B cell (primary cell): ENCODE data around the gene LRCH1.

Experiments
- EZH2 ChIP-seq: IDR thresholded peaks from 2 replicates; pipeline ENCODE4 v1.6.1; 2012; ENCODE audit warnings: borderline replicate concordance, low read depth, mild to moderate bottlenecking, moderate library complexity, low read length; ENCODE audit not compliant: insufficient read depth, poor library complexity, severe bottlenecking
- TF ChIP-seq, protein P1 (sequence below): fragments of 200-600 bp; IDR thresholded peaks from one replicate; pipeline ENCODE4 v1.8.0; 2022; ENCODE audit warnings: antibody characterized with exemption, mild to moderate bottlenecking

DNA sequence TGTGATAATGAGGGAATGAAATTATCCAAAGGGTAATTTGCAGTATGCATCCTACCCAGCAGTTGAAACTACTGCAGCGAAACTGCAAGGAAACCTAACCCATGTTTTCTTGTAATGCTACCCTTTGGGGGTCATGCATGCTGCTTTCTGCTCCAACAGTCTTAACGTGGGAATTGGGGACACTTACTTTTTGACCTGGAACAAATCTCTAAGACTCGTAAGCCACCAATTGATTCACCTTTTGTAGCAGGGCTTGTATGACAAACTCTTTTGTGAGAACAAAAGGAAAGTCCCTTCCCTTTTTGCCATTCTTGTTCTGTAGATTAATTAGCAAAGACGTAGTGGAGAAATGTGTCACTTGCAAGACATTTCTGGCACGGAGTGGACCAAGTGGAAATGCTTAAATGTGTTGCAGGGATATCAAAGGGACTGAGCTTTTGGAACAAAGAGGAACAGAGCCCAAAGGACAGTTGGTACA, 27.4 kb downstream of the LRCH1 start:
- TF ChIP-seq, protein P1, sequence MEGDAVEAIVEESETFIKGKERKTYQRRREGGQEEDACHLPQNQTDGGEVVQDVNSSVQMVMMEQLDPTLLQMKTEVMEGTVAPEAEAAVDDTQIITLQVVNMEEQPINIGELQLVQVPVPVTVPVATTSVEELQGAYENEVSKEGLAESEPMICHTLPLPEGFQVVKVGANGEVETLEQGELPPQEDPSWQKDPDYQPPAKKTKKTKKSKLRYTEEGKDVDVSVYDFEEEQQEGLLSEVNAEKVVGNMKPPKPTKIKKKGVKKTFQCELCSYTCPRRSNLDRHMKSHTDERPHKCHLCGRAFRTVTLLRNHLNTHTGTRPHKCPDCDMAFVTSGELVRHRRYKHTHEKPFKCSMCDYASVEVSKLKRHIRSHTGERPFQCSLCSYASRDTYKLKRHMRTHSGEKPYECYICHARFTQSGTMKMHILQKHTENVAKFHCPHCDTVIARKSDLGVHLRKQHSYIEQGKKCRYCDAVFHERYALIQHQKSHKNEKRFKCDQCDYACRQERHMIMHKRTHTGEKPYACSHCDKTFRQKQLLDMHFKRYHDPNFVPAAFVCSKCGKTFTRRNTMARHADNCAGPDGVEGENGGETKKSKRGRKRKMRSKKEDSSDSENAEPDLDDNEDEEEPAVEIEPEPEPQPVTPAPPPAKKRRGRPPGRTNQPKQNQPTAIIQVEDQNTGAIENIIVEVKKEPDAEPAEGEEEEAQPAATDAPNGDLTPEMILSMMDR: no peak
- TF ChIP-seq EZH2: no peak
